Endothelial cell of umbilical vein (primary cell): ENCODE measurements around the gene SFMBT1. TPM values are rescaled to one million over a fixed set of nuclear protein-coding genes. Genes with fewer than 3 reads are reported as not detected.

Experiments used
- BruUV-seq: library from RNA; stranded (reverse); fragments of 400-500 nt; replicated peaks from 2 replicates; lab custom pipeline; 2021; lab: Mats Ljungman, UMichigan
- CTCF ChIA-PET: fragments of 300-600, 350-600 bp; sonication (Branson Sonifier 250); formaldehyde crosslinking; loops from one replicate; lab custom pipeline; 2021; ENCODE audit warnings: antibody characterized with exemption, inconsistent platforms; lab: Charles Lee
- POLR2A ChIA-PET: fragments of 300-600, 350-600 bp; sonication (Branson Sonifier 250); formaldehyde crosslinking; loops from one replicate; lab custom pipeline; 2021; ENCODE audit warnings: antibody characterized with exemption, inconsistent platforms; lab: Charles Lee
- DNase-seq: peaks from one replicate; pipeline ENCODE4 v3.0.0-alpha.2; 2011; ENCODE audit warnings: low read depth, low spot score
- FAIRE-seq: peaks from 2 replicates; lab custom pipeline; 2011; peaks lifted over from hg19 to GRCh38; lab: Jason Lieb, UNC
- H2AFZ ChIP-seq: 2 replicates; pipeline ENCODE4 v1.6.0; 2012; ENCODE audit warnings: low read depth, low read length, control low read depth, inconsistent platforms
- H3K27ac ChIP-seq: 2 replicates; pipeline ENCODE4 v1.5.1; 2011; ENCODE audit warnings: low read depth, mild to moderate bottlenecking, control low read depth, low read length, moderate library complexity; ENCODE audit not compliant: insufficient read depth
- H3K27me3 ChIP-seq, 2 experiments: 2 replicates each; pipeline versions ENCODE4 v1.6.0 to v1.6.1; 2011; ENCODE audit warnings: low read length in 2 of 2, mixed read lengths in 1 of 2; ENCODE audit not compliant: control insufficient read depth in 2 of 2, insufficient read depth in 2 of 2
- H3K36me3 ChIP-seq, 2 experiments: 2 replicates in 1 of 2; 3 replicates in 1 of 2; pipeline ENCODE4 v1.5.1; 2011; ENCODE audit warnings: low read length in 2 of 2, mild to moderate bottlenecking in 1 of 2, moderate library complexity in 1 of 2; ENCODE audit not compliant: control insufficient read depth in 2 of 2, insufficient read depth in 2 of 2; ENCODE audit errors: extremely low read depth in 1 of 2
- H3K4me1 ChIP-seq: 3 replicates; pipeline ENCODE4 v1.5.1; 2011; ENCODE audit warnings: mild to moderate bottlenecking, low read length; ENCODE audit not compliant: control insufficient read depth, insufficient read depth; ENCODE audit errors: extremely low read depth
- H3K4me2 ChIP-seq: 2 replicates; pipeline ENCODE4 v1.6.1; 2011; ENCODE audit warnings: low read length, control low read depth, mixed read lengths; ENCODE audit not compliant: insufficient read depth
- H3K4me3 ChIP-seq, 3 experiments: fragments of 200-600 bp in 1 of 3; sonication (generic), shearing (Covaris generic) in 1 of 3; replicated peaks in 1 of 3; 2 replicates each; pipeline ENCODE4 v1.5.1; 2011 to 2016; ENCODE audit warnings: control low read depth in 3 of 3, low read length in 3 of 3, mild to moderate bottlenecking in 2 of 3, inconsistent platforms in 1 of 3, low read depth in 1 of 3, moderate library complexity in 1 of 3; ENCODE audit not compliant: insufficient read depth in 1 of 3
- H3K79me2 ChIP-seq: 2 replicates; pipeline ENCODE4 v1.6.0; 2012; ENCODE audit warnings: low read length, inconsistent platforms; ENCODE audit not compliant: control insufficient read depth, insufficient read depth
- H3K9ac ChIP-seq: replicated peaks from 2 replicates; pipeline ENCODE3; 2011; ENCODE audit warnings: low read length, control low read depth; ENCODE audit not compliant: insufficient read depth; ENCODE audit errors: extremely low read depth
- H3K9me1 ChIP-seq: replicated peaks from 3 replicates; pipeline ENCODE4 v1.6.0; 2011; ENCODE audit warnings: mild to moderate bottlenecking, low read length; ENCODE audit not compliant: control insufficient read depth, insufficient read depth; ENCODE audit errors: extremely low read depth
- H3K9me3 ChIP-seq: replicated peaks from 2 replicates; pipeline ENCODE4 v1.5.1; 2012; ENCODE audit warnings: low read length, inconsistent platforms; ENCODE audit not compliant: control insufficient read depth, insufficient read depth
- H4K20me1 ChIP-seq: replicated peaks from 2 replicates; pipeline ENCODE3; 2011; ENCODE audit warnings: mild to moderate bottlenecking, low read length; ENCODE audit not compliant: control insufficient read depth, insufficient read depth; ENCODE audit errors: extremely low read depth
- CTCF ChIP-seq, 2 donors: IDR thresholded peaks; 1 replicate in 1 of 2; 2 replicates in 1 of 2; pipeline ENCODE4 v1.5.1; 2011; ENCODE audit warnings: low read length in 2 of 2, mild to moderate bottlenecking in 2 of 2, moderate library complexity in 2 of 2, control low read depth in 1 of 2, inconsistent platforms in 1 of 2, low read depth in 1 of 2; ENCODE audit not compliant: insufficient read depth in 1 of 2; ENCODE audit errors: extremely low read depth in 1 of 2
- EZH2 ChIP-seq: IDR thresholded peaks from 2 replicates; pipeline ENCODE4 v1.6.1; 2012; ENCODE audit warnings: borderline replicate concordance, low read depth, mild to moderate bottlenecking, moderate library complexity, low read length, inconsistent platforms; ENCODE audit not compliant: severe bottlenecking
- FOS ChIP-seq: IDR thresholded peaks from 2 replicates; pipeline ENCODE4 v1.6.1; 2011; ENCODE audit warnings: mild to moderate bottlenecking, low read length, moderate library complexity, borderline replicate concordance; ENCODE audit not compliant: insufficient read depth
- GATA2 ChIP-seq: IDR thresholded peaks from 2 replicates; pipeline ENCODE4 v1.7.0; 2011; ENCODE audit warnings: low read depth, mild to moderate bottlenecking, moderate library complexity, mixed read lengths, low read length; ENCODE audit not compliant: insufficient read length, insufficient read depth
- JUN ChIP-seq: IDR thresholded peaks from 2 replicates; pipeline ENCODE4 v1.6.1; 2011; ENCODE audit warnings: borderline replicate concordance, low read depth; ENCODE audit not compliant: insufficient read length, insufficient read depth
- MYC ChIP-seq: IDR thresholded peaks from one replicate; pipeline ENCODE4 v1.6.1; 2011; ENCODE audit warnings: mild to moderate bottlenecking, low read depth, low read length
- POLR2A ChIP-seq: IDR thresholded peaks from 2 replicates; pipeline ENCODE4 v1.6.1; 2012; ENCODE audit warnings: low read depth, mild to moderate bottlenecking, control low read depth, low read length
- POLR2AphosphoS5 ChIP-seq: IDR thresholded peaks from 2 replicates; pipeline ENCODE4 v1.6.1; 2012; ENCODE audit warnings: low read depth, mild to moderate bottlenecking, control low read depth, low read length, moderate library complexity; ENCODE audit not compliant: insufficient read depth
- dilution Hi-C: fragments of 300-500 bp; cut with MboI; formaldehyde crosslinking; loops from one replicate; pipeline ENCODE4 v1.15.0; 2019; ENCODE audit warnings: low sequenced_read_pairs; ENCODE audit not compliant: extremely low pct_ligation_motif_present
- intact Hi-C: fragments of 100-400 bp; cut with micrococcal nuclease; formaldehyde crosslinking; loops from one replicate; pipeline ENCODE4 v1.10.0; 2022
- polyA plus RNA-seq, 4 experiments: library from polyadenylated mRNA; depleted of rRNA in 3 of 4; stranded (reverse) in 3 of 4; unstranded in 1 of 4; fragments of >200 nt; gene quantifications; 2 replicates each; pipeline versions ENCODE4 v1.2.1 to v1.2.3, GENCODE V29; 2011 to 2012; ENCODE audit warnings: missing spikeins in 1 of 4
- total RNA-seq: library from RNA; stranded (reverse); gene quantifications from 2 replicates; pipeline ENCODE4 v1.2.3, GENCODE V29; 2021
- TF ChIP-seq, protein P1 (sequence below): IDR thresholded peaks from 2 replicates; pipeline ENCODE4 v1.6.1; 2011; ENCODE audit not compliant: insufficient read depth, insufficient read length

Gene SFMBT1
- total and polyA plus RNA-seq, 2 donors (not counting 3 experiments of a cell fraction or from before 2014, with no cell fraction given): 1.8 to 6.0 TPM

GRCh38 chr3:53068176-53068575 is 22.3 kb upstream of the SFMBT1 start:
- H3K4me2 ChIP-seq: no peak overlapping the region
- H3K9ac ChIP-seq: no peak overlapping the region
- H2AFZ ChIP-seq: no peak overlapping the region
- H3K4me3 ChIP-seq: no peak overlapping the region
- no peaks in the 10 kb centered on the region for H4K20me1 ChIP-seq
- dilution Hi-C loops (no loop called here), intact Hi-C loops (no loop called here)
- H3K27ac ChIP-seq: no peak overlapping the region
- peaks cover 2 to 7% of the 10 kb centered on the region in 2 experiments for H3K27me3 ChIP-seq
- no TSS peak for BruUV-seq
- DNase-seq (no peak), FAIRE-seq (no peak)
- TF ChIP-seq FOS: no peak
- no peak for TF ChIP-seq EZH2
- TF ChIP-seq POLR2A: no peak
- no peak for TF ChIP-seq JUN
- no peak for TF ChIP-seq CTCF (IDR thresholded peaks at IDR 0.05; ENCODE audit: extremely low read depth in 1 of 2, insufficient read depth in 1 of 2, low read depth in 1 of 2, low read length in 2 of 2)
- TF ChIP-seq, protein P1, sequence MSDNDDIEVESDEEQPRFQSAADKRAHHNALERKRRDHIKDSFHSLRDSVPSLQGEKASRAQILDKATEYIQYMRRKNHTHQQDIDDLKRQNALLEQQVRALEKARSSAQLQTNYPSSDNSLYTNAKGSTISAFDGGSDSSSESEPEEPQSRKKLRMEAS: no peak
- TF ChIP-seq MYC: no peak
- TF ChIP-seq GATA2: no peak
- no peak for TF ChIP-seq POLR2AphosphoS5
- no peaks in the 10 kb centered on the region for H3K9me1 ChIP-seq
- POLR2A ChIA-PET: no interaction called here
- peaks cover 5% of the 10 kb centered on the region for H3K4me1 ChIP-seq
- H3K79me2 ChIP-seq: no peaks in the 10 kb centered on the region
- H3K36me3 ChIP-seq: no peaks in the 10 kb centered on the region
- no peaks in the 10 kb centered on the region for H3K9me3 ChIP-seq
- CTCF ChIA-PET: no interaction called here
